Measurements from ENCODE around the gene PCDHGA8.

DNA sequence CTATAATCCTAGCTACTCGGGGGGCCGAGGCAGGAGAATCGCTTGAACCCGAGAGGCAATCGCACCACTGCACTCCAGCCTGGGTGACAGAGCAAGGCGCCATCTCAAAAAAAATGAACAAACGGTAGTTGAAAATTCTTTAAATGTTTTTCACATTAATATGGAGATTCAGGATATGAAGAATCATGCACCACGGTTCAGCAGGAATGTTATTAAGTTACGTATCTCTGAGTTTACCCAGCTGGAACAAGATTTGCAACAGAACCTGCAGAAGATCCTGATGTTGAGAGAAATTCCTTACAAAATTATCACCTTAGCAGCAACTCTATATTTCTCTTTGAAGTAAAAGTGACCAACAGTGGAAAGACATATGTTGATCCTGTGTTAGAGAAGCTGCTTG, 47.9 kb downstream of the PCDHGA8 start:
- TF ChIP-seq, protein P1, sequence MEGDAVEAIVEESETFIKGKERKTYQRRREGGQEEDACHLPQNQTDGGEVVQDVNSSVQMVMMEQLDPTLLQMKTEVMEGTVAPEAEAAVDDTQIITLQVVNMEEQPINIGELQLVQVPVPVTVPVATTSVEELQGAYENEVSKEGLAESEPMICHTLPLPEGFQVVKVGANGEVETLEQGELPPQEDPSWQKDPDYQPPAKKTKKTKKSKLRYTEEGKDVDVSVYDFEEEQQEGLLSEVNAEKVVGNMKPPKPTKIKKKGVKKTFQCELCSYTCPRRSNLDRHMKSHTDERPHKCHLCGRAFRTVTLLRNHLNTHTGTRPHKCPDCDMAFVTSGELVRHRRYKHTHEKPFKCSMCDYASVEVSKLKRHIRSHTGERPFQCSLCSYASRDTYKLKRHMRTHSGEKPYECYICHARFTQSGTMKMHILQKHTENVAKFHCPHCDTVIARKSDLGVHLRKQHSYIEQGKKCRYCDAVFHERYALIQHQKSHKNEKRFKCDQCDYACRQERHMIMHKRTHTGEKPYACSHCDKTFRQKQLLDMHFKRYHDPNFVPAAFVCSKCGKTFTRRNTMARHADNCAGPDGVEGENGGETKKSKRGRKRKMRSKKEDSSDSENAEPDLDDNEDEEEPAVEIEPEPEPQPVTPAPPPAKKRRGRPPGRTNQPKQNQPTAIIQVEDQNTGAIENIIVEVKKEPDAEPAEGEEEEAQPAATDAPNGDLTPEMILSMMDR (IDR thresholded peaks at IDR 0.05): no peak
- TF ChIP-seq POLR2AphosphoS5 (IDR thresholded peaks at IDR 0.05; ENCODE audit: low read depth, low read length): no peak

Data from Panc1 (cell line).